Fibroblast of skin of left biceps (primary cell): ENCODE results near the gene NELFA.

ENCODE experiments used
- DNase-seq, 2 experiments: peaks; one replicate each; pipeline ENCODE4 v3.0.0-alpha.2; 2013; ENCODE audit warnings: low read depth in 2 of 2

The NELFA gene

DNA sequence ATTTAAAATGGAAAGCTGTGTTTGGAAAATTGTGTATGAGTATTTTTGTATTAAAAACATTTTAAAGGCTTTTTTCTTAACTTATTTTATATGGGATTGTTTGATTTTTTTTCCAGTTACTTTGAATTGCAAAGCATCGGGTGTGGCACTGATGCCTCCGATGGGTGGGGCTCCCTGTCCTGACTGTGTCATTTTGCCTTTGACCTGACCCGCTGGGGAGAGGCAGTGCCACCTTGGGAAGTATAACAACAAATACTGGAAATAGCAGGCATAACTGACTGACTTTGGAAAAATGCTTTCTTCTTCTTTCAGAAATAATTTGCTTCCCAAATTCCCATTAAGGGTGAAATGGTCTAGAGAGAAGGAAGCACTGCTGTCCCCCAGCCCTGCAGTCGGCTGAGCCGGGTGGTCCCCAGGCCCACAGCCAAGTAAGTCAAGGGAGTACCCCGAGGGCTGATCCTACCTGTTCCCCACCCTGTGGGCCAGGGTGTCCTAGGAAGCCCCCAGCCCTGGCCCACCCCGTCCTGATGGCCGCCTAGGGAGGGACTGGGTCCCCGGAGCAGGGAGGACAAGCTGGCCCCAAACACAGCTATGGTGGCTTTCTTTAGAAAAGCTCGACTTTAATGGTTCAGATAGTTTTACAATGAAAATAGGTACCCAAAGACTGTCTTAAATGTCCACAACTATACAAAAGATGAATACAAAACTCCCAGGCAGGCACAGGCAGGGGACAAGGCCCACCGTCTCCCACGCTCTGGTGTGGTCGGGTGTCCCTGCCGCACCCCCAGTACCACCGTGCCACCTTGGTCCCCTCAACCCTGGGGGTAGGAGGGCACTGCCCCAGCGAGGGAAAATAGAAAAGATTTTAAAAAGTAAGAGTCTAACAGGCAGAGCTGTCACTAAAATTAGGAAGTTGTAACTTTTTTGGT is 26.4 kb downstream of the NELFA start:
- DNase-seq, result no peak

DNA sequence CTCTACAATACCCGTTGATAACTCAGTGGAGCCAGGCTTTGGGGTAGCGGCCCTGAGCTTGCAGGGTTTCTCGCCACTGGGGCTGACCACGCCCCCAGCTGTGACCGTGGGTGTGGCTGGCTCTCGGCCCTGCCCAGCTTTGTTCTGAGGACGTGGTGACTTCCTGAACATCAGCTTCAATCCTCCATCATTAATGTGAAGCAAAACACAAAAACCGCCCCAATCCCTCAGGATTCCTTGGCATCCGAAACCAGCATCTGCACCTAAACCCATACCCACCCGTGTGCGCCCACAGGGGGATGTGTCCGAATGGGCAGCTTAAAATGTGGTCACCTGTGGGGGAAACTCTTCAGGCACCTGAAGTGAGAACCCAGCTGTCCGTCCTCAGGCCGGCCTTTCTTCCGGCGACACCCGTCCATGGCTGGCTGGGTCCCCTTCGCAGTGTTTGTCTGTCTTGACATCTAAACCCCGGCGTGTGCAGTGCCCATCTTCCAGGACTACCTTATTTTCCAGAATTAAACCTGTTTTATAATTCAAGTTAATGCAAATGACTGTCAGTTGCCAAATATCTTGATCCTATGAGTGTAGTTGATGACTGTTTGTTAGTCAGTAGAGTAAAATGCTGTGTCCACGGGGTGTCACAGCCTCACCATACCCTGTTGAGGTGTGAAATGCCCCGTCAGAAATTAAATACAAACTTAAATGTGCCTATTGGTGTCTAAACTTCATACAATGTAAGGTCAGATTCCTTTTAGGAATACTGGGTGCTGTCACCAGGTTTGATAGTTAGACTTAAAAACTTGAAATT is 27.3 kb downstream of the NELFA start:
- no peak for DNase-seq

DNA sequence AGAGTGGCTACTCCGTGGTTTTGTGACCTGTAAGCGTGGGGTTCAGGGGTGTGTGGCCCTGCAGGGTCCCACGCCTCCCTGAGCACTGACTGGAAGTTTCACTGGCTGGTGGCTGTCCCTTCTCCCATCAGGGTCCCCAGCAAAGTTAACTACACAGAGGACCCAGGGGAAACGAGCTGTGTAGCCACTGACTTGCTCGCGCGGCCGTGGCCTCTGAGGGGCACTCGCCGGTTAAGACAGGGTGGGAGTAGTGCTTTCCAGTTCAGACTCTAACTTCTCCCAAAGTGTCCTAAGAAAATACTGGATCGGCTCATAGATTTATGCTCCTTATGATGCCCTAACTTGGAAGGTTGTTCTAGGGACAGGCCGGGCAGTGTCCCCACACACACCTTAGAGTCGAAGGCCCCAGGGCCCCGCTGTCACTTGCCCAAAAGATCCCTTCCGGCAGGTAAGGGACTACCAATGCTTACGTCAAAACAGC is 28.2 kb downstream of the NELFA start:
- DNase-seq, result no peak

DNA sequence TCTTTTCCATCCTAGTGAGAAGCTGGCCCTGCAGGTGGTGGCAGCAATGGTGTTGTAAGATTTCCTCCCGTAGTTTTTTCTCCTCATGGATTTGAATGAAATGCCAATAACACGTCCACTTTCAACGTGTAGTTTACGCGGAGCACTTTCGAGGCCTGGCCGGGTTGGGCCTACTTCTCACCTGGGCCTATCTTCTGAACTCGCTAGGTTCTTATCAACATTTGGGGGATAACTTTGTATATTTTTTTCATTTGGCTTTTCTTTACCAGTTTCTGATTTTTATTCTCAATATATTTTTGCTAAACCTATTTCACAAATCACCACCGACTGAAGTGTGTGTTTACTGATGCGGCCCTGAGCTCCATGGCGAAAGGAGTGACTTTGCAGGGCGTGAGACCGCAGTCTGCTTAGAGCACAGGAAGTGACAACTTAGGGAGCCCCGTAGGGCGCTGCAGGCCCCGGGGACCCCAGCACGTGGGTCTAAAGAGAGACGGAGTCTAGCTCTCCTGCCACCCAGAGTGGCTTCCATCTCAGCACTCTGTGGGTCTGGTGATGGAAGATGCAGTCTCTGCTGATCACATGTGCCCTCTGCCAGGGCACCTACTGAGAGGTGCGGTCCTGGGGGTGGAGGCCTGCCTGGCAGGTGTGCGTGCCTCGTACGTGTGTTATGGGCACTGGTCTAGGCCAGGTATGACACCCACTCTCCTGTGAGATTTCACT is 29.1 kb downstream of the NELFA start:
- DNase-seq, result no peak

DNA sequence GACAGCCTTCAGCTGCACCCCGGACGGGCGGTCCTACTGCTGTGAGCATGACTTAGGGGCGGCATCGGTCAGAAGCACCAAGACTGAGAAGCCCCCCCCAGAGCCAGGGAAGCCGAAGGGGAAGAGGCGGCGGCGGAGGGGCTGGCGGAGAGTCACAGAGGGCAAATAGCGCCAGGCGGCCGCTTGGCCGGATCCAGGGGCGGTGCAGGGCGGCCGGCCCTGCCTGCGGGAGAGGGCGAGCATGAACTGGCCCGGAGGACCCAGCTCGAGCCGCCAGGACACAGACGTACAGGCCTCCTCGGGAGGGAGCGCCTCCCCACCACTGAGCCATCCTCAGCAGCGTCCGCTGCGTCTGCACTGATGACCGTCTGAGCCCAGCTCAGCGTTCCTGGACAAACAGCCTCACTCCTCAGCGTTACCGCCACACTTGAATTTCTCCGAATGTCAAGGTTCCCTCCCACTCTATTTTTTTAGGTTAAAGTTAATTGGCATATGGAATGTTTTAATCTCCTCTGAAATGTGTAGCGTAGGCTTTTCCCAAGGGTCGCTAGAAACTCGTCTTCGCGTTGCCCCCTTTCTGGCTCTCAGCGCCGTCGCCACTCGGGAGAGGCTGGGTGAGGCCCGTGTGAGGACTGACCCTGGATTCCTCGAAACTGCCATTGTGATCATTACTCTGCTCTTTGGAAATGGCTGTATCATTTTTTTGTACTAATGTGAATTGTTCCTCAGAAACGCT is 29.9 kb downstream of the NELFA start:
- DNase-seq, result no peak

DNA sequence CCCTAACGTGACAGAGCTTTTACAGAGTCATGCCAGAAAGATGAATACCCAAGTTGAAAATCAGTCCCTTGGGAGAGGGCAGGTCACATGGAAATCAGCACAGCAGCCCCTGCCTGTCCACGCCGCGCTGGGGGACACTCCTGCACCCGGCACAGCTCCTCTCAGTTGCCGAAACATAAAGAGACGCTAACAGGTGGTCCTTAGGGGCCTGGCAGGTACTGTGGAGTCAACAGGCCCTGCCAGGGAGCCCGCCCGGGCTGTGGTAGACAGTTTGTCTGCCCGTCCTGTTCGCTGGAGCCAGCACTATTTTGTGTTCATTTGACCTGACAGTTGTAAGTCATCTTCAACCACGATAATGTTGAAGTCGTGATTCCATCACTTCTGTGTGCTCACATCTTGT is 30.5 kb downstream of the NELFA start:
- no peak for DNase-seq

DNA sequence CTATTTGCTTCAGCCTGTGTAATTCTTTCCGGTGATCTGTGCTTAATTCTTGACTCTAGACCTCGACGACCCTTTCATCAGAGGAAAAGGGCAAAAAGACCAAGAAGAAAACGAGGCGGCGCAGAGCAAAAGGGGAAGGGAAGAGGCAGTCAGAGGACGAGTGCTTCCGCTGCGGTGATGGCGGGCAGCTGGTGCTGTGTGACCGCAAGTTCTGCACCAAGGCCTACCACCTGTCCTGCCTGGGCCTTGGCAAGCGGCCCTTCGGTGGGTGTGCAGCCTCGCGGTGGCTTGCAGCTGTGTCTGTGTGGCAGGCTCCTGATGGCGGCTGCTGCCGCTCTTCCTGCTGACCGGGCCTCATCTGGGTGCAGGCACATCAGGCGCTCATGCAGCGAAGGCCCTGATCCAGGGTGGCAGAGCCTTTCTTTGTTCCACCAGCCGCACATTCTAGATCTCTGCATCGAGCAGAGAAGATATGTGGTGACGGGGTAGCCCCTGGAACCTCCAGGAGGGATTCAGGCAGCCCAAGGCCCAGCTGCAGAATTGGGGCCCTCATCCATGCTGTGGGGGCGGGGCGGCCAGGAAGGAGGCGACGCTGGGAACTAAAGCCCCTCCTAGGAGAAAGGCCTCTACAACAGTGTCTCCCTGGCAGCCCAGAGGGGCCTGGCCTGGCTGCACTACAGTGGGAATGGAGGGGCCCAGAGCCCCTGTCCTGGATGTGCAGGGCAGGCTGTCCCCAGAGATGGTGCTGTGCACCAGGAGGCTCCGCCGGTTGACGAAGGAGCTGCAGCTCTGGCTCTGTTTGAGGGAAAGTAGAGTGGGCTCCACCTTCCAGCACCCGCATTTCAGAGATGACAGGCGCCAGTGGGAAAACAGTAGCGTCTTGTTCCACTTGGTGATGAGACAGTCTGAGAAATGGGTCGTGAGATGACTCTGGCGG is 32.1 kb downstream of the NELFA start:
- no peak for DNase-seq

DNA sequence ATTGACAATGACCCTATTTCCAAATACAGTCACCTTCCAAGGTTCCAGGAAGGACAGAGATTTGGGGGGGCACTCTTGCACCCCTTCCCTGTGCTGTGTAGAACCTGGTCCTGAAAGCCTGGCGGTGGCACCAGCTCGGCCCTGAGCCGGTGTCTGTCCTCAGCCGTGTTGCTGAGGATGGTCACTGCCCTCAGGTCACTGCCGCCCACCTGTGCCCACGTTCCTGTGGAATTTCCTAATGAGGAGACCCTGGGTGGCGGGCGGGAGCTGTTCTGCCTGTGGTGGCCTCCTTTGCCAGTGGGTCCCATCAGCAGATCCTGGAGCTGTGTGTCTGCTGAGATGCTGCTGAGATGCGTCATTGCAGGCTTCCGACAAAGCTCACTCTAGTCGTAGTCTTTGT is 32.9 kb downstream of the NELFA start:
- no peak for DNase-seq

DNA sequence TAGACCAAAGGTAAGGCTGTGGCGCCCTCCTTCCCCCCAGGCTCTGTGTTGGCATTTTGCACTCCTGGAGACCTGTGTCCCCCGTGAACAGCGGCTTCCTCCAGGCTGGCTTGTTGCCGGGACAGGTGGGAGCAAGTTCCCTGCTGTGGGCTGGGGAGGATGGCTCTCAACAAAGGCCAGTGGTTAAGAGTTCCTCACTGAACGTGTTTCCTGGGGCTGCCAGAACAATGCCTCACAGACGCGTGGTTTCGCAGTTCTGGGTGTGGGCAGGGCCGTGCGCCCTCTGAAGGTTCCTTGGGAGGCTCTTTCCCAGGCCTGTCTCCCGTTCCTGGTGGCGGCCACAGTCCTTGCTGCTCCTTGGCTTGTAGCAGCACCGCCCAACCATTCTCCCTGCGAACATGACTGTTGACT is 33.4 kb downstream of the NELFA start:
- no peak for DNase-seq

DNA sequence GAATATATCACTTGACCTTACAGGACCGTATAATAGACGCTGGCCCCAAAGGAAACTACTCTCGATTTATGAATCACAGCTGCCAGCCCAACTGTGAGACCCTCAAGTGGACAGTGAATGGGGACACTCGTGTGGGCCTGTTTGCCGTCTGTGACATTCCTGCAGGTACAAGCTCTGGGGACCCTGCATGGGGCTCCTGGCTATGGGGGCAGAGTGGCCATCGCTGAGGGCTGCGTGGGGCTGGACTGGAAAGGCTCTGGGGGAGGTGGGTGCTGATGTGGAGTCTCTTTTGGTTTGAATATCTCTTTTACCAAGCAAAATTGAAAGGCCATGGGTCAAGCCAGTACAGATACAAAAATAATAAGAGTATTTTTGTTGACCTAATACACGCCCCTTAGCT is 33.9 kb downstream of the NELFA start:
- DNase-seq, result no peak

DNA sequence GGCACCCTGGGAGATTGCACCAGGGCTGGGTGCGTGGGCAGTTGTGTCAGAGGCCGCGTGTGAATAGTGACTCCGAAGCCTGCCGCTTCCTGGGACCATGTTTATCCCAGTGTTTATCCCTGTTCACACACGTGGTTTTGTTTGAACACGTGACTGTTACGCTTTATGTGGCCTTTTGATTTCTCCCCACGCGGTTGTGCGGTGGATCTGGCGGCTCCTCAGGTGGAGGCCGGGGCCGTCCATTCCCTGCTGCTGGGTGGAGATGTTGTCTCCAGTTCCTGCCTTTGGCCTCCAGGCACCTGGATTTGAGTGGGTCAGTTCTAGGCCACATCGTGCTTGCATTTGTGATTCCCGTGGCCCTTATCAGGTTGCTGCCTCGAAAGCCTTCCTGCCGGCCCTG is 35.1 kb downstream of the NELFA start:
- no peak for DNase-seq

DNA sequence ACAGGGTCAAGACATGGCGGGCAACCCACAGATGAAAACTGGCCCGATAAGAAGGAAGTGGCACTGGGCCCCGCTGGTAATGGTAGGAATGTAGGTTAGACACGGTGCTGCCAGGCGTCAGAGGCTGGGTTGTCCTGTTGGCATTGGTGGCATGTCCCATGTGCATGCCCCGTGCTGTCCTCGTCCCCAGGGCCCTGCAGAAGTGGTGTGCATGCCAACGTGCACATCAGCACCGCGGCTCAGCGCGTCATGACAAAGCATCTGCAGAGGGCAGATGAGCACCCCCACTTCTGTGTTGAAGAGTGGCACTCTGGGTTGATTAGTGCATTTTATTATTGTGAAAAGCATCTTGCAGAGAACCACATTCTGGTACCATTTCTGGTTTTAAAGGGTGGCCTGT is 35.6 kb downstream of the NELFA start:
- DNase-seq, result no peak

DNA sequence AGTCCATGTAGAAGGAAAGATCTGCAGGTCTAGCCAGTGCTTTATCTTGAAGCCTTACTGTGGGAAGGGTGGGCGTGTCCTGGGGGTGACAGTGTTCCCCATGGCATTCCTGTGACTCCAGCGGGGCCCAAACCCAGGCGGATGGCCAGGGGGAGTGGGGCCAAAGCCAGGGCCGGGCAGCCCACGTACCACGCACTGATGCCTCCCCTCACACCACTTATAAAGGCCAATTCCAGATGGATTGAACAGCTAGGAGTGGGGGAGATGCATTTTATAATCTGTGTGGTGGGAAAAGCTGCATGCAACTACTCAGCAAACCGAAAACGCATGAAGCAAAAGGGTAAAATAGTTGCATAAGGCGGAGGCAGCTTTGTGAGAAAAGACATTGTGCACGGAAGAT is 36.4 kb downstream of the NELFA start:
- no peak for DNase-seq

DNA sequence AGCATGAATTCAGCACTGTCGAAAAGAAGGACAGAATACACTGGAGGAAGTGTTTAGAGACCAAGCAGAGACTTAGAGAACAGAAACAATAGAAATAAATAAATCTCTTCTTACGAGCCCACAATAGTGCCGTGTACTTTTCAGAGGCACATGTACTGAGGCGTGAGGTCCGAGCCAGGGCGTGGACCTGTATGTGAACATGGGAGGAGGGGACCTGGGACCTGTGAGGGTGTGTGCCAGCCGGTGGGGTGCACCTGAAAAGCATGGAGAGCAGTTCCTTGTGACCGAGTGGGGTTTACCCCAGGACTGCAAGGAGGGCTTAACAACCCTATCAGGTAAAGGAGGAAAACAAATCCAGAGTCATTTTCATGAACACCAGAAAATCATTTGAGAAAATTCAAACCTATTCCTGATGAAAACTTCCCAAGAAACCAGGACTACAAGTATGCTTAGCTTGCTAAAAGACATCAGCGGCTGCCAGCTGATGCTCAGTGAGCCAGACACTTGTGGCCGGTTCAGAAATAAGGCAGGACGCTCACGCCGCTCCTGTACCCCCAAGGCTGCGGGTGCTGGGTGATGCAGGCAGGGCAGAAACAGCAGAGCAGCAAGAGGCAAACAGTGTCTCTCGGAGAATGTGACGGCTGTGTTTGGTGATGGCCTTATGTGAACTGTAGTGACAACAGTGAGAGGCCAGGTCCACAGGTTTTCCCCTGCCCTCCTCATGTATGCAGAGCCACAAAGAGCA is 37.1 kb downstream of the NELFA start:
- no peak for DNase-seq

DNA sequence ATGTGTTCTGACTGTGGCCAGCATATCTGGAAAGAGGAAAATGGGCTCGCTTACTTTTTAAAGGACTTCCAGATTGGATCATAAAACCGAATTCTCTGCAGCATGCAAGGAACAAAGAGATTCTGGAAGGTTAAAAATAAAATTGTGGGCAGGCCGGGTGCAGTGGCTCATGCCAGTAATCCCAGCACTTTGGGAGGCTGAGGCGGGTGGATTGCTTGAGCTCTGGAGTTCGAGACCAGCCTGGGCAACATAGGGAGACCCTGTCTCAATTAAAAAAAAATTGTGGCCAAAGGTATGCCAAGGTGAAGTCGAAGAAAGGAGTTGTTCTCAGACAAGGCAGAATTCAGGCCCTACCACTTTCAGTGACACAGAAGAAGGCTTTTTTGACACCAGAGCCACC is 37.8 kb downstream of the NELFA start:
- DNase-seq, result no peak

DNA sequence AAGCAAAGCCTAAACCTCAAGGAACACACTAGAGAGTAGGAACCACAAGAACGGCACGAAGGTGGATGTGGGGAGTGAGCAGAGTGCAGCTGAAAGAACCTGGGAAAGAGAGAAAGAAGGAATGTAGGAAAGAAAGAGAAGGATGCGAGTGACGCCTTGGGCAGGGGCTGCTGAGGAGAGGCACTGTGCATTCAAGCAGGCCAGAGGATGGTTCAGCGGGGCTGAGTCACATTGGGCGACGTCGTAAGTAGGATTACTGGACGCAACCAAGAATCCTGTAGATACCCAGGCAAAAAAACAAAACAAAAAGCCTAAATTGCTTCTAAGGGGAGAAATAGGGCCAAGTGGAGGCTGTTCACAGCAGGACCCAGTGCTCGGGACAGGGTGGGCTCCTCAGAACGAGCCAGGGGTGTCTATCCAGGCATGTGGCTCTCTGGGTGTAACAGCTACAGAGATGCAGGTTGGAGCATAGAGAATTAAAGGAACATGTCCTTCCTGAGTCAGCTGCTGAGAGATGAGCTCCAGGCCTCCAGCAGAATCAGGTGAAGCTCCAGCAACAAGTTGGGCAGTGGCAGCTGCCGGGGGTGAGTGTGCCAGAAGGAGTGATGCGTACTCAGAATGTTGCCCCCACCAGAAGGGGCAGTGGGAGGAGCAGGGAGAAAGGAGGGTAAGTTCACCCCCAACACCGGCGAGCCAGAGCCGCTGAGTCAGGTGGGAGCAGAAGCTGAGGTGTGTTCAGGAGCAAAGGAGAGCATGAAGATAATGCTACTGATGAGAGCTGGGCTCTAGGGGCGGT is 38.6 kb downstream of the NELFA start:
- DNase-seq, result no peak

DNA sequence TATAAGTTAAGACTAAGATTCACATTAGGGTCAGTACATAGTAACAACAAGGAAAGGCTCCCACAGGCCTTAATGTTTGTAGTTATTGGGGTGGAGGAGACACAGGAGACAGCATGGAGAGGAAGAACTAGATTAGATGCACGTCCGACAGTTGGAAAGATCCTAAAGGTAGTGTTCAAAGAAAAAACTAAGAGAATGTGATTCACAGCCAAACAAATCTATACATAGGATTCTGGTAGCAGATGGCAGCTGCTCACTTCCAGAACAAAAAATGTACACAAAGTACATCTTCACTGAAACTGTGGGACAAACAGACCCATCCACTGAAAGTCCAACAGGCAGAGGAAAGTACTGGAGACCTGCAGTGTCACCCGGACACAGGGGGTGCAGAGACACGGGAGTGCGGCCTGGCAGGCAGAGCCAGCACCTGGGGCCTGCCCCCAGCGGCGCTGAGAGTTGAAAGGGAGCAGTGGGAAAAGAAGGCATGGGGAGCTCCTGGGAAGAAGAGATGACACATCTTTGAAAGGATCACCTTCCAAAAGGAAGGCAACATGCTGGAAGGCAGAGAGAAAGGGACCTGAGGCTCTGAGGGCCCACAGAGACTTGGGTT is 40.0 kb downstream of the NELFA start:
- no peak for DNase-seq

DNA sequence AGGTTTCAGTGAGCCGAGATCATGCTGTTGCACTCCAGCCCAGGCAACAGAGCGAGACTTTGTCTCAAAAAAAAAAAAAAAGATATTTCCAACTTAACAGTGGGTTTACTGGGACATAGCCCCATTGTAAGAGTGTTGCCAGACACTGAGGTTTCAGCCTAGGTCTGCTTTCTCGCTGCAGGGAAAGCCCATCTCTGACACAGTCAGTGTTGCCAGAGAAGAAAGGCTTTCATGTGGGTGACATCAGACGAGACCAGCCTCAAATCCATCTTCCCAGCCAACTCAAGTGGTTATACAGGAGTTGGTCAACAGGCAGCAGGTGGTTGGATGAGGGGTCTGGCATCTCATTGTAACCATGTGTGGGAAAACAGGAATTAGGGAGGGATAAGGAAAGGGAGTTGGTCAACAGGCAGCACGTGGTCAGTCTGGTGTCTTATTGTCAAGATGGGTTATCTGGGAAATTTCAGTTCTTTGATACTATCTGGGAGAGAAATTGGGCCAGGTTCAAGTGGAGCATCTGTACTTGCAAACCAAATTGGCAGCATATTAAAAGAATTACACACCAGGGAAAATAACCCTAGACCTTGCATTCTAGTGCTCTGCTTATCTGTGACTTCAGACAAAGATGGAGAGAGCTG is 41.1 kb downstream of the NELFA start:
- DNase-seq, result no peak
